HL-60 (cell line): ENCODE data around the gene GNG4.

Source experiments
- POLR2AphosphoS5 ChIP-seq: IDR thresholded peaks from 2 replicates; pipeline ENCODE4 v1.6.1; 2012; ENCODE audit warnings: low read depth
- SPI1 ChIP-seq: IDR thresholded peaks from 2 replicates; pipeline ENCODE4 v1.6.1; 2012; ENCODE audit warnings: low read depth, mild to moderate bottlenecking, borderline replicate concordance

- TF ChIP-seq SPI1 (no peak), POLR2AphosphoS5 (no peak)
These were observed 67.5 kb downstream of the GNG4 start for GRCh38 chr1:235582130-235582529.
